ENCODE data around the gene TMEM203.

DNA sequence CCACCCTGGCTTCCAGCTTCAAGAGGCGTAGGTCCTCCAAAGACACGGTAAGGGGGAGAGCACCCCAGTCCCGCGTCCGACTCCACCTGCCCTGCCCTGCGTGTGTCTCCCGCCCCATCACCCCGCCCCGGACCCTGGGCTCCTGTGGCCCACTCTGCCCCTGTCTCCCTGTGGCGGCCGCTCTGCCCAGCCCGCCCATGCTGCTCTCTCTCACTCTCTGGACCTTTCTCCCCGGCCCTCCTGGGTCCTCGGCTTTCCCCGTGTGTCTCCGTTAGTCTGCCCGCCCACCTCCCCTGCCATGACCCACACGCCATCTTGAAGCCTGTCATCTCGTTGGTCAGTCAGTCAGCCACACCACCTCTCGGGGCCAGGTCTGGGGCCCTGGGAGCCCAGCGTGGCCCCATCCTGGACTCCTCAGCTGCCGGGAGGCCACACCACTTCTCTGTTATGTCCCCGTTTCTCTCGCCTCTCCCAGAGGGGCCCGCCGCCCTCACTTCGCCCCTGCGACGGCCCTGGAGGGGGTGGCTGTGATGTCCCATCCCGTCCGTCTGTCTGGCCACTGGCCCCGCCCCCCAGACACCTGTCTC lies 40.1 kb downstream of the TMEM203 start:
- TF ChIP-seq, protein P1, sequence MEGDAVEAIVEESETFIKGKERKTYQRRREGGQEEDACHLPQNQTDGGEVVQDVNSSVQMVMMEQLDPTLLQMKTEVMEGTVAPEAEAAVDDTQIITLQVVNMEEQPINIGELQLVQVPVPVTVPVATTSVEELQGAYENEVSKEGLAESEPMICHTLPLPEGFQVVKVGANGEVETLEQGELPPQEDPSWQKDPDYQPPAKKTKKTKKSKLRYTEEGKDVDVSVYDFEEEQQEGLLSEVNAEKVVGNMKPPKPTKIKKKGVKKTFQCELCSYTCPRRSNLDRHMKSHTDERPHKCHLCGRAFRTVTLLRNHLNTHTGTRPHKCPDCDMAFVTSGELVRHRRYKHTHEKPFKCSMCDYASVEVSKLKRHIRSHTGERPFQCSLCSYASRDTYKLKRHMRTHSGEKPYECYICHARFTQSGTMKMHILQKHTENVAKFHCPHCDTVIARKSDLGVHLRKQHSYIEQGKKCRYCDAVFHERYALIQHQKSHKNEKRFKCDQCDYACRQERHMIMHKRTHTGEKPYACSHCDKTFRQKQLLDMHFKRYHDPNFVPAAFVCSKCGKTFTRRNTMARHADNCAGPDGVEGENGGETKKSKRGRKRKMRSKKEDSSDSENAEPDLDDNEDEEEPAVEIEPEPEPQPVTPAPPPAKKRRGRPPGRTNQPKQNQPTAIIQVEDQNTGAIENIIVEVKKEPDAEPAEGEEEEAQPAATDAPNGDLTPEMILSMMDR (IDR thresholded peaks at IDR 0.05; ENCODE audit: low read depth, low read length): no peak
- TF ChIP-seq POLR2A (IDR thresholded peaks at IDR 0.05; ENCODE audit: extremely low read depth, insufficient read length) (no peak), MYC (IDR thresholded peaks at IDR 0.05; ENCODE audit: low read depth, low read length) (no peak)
- TF ChIP-seq, protein P2, sequence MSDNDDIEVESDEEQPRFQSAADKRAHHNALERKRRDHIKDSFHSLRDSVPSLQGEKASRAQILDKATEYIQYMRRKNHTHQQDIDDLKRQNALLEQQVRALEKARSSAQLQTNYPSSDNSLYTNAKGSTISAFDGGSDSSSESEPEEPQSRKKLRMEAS (IDR thresholded peaks at IDR 0.05; ENCODE audit: low read depth, low read length): no peak
